Gastrocnemius medialis (tissue), 4 donors: ENCODE measurements around the gene URM1. TPM values are rescaled to one million over a fixed set of nuclear protein-coding genes. Genes with fewer than 3 reads are reported as not detected.

Experiments
- ATAC-seq, 2 donors: fragments of 150-250 bp; one replicate each; pipeline ENCODE4 v1.9.1; 2016
- DNase-seq, 2 donors: peaks; one replicate each; pipeline ENCODE4 v3.0.0-alpha.2; 2019
- H3K27ac ChIP-seq, 4 donors: fragments of 200-600 bp; sonication (generic); 1 replicate in 1 of 4; 2 replicates in 3 of 4; pipeline ENCODE4 v1.5.1; 2016 to 2018; ENCODE audit warnings: mild to moderate bottlenecking in 2 of 4, moderate library complexity in 1 of 4
- H3K27me3 ChIP-seq, 3 donors: fragments of 200-600 bp; sonication (generic) in 2 of 3; 1 replicate in 1 of 3; 2 replicates in 2 of 3; pipeline versions ENCODE4 v1.5.1 to v1.6.0; 2016 to 2019; ENCODE audit warnings: mild to moderate bottlenecking in 1 of 3, moderate library complexity in 1 of 3
- H3K36me3 ChIP-seq, 2 donors: fragments of 200-600 bp; sonication (generic) in 1 of 2; one replicate each; pipeline ENCODE4 v1.5.1; 2017 to 2018
- H3K4me1 ChIP-seq, 2 donors: fragments of 200-600 bp; sonication (generic) in 1 of 2; one replicate each; pipeline ENCODE4 v1.5.1; 2016 to 2017; ENCODE audit warnings: mild to moderate bottlenecking in 2 of 2
- H3K4me3 ChIP-seq, 4 donors: fragments of 200-600 bp; sonication (generic) in 3 of 4; 1 replicate in 1 of 4; 2 replicates in 3 of 4; pipeline ENCODE4 v1.5.1; 2016 to 2019; ENCODE audit warnings: mild to moderate bottlenecking in 2 of 4
- H3K9me3 ChIP-seq, 3 donors: fragments of 200-600 bp; sonication (generic) in 2 of 3; 1 replicate in 1 of 3; 2 replicates in 2 of 3; pipeline ENCODE4 v1.5.1; 2016 to 2019
- POLR2A ChIP-seq, 2 donors: fragments of 450-650 bp; IDR thresholded peaks; one replicate each; pipeline ENCODE4 v1.6.1; 2017; ENCODE audit warnings: antibody characterized with exemption in 2 of 2, mild to moderate bottlenecking in 2 of 2, moderate library complexity in 2 of 2
- in situ Hi-C, 4 donors: fragments of 200-750 bp; cut with MboI; loops; one replicate each; pipeline versions ENCODE4 v1.15.0 to v1.8.0; 2017; ENCODE audit warnings: low sequenced_read_pairs in 4 of 4
- intact Hi-C: fragments of 100-400 bp; cut with DNase I; formaldehyde crosslinking; loops from one replicate; pipeline ENCODE4 v1.15.1; 2023; ENCODE audit warnings: low total_unique reads
- microRNA counts, 2 donors: library from miRNA; unstranded; fragments of <30 nt; microRNA quantifications; one replicate each; lab custom pipeline; 2016
- microRNA-seq, 2 donors: library from miRNA; unstranded; fragments of <30 nt; microRNA quantifications; one replicate each; pipeline ENCODE4, GENCODE V29; 2016; ENCODE audit warnings: borderline replicate concordance in 2 of 2
- total RNA-seq, 4 donors: library from RNA; depleted of rRNA; stranded (reverse); fragments of >200 nt; gene quantifications; one replicate each; pipeline versions ENCODE4 v1.1.0 to v1.2.3, GENCODE V29; 2016
- TF ChIP-seq, protein P1 (sequence below), 5 experiments: fragments of 450-650 bp in 3 of 5; fragments of 200-600 bp in 2 of 5; sonication (generic) in 2 of 5; IDR thresholded peaks in 4 of 5; conservative IDR thresholded peaks in 1 of 5; 1 replicate in 4 of 5; 2 replicates in 1 of 5; pipeline ENCODE4 v1.5.1; 2016 to 2019; ENCODE audit warnings: antibody characterized with exemption in 5 of 5, mild to moderate bottlenecking in 3 of 5, moderate library complexity in 3 of 5

The URM1 gene
- total RNA-seq, 4 donors from 2014 or later: 24.1 to 34.1 (median 32.9) TPM

- DNase-seq: no peak
- Histone ChIP-seq H3K36me3 (no peaks in the 10 kb centered on the region), H3K27ac (no peak overlapping the region), H3K4me3 (no peak overlapping the region), H3K4me1 (no peaks in the 10 kb centered on the region), H3K9me3 (no peaks in the 10 kb centered on the region), H3K27me3 (no peaks in the 10 kb centered on the region)
- in situ Hi-C loops (no loop called here), intact Hi-C loops (no loop called here)
- no peak for ATAC-seq
- TF ChIP-seq POLR2A (IDR thresholded peaks at IDR 0.05): no peak
- TF ChIP-seq, protein P1, sequence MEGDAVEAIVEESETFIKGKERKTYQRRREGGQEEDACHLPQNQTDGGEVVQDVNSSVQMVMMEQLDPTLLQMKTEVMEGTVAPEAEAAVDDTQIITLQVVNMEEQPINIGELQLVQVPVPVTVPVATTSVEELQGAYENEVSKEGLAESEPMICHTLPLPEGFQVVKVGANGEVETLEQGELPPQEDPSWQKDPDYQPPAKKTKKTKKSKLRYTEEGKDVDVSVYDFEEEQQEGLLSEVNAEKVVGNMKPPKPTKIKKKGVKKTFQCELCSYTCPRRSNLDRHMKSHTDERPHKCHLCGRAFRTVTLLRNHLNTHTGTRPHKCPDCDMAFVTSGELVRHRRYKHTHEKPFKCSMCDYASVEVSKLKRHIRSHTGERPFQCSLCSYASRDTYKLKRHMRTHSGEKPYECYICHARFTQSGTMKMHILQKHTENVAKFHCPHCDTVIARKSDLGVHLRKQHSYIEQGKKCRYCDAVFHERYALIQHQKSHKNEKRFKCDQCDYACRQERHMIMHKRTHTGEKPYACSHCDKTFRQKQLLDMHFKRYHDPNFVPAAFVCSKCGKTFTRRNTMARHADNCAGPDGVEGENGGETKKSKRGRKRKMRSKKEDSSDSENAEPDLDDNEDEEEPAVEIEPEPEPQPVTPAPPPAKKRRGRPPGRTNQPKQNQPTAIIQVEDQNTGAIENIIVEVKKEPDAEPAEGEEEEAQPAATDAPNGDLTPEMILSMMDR (IDR thresholded peaks at IDR 0.05 in 4 of 5, conservative IDR thresholded peaks at IDR 0.05 in 1 of 5): no peak
These were observed 64.4 kb downstream of the URM1 start for GRCh38 chr9:128435611-128436010.

DNA sequence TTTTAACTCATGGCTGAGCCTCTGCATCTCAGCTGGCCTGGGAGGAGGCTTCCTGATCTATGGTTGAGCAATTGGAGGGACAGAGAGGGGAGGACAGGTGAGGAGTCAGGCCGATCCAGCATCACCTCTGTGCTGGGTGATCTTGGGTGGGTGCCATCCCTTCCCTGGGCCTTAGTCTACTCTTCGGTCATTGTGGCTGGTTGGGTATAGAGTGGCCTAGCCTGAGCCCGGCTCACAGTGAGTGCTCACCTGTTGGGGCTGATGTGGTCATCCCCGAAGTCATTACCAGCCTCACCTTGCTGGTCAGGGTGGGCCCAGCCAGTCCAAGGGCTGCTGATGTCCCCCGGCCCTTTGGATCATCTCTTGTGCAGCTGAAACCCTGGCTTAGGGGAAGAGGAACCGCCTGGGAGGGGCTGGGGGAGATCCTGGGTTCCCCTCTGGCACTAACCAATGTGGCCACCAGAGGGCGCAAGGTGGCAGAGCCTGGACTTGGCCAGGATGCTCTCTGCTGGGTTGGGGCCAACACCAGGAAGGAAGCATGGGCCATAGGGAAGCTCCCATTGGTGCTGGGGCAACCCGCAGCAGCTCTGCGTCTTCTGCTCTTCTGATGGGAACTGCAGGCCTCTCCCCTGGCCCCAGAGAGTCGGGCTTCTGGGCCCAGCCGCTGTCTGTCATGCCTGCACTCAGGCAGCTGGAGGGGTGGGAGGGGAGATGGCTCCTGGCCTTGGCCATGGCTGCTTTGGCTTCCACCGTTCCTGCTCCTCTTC lies 67.4 kb downstream of the URM1 start:
- intact Hi-C loops: loop anchor here (1.0 kb wide), 1 partner anchor 18 kb away; the partner anchor contains the start of gene ODF2
- no peaks in the 10 kb centered on the region for H3K4me1 ChIP-seq

DNA sequence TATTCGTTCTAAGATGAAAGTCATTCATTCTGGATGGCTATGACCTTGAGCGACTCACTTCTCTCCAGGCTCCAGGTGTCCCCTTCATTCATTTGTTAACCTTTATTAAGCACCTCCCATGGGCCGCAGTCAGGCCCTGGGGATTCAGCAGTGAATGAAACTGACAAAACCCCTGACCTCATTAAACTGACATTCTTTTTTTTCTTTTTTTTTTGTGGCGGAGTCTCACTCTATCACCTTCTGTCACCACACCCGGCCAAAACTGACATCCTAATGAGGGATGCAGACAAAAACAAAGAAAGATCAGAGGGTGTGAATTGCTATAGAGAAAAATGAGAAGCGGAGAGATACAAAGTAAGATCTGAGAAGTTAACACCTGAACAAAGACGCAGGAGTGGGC lies 68.1 kb downstream of the URM1 start:
- H3K27ac ChIP-seq: no peak overlapping the region
- no peak overlapping the region for H3K4me3 ChIP-seq
- no peak for ATAC-seq
- no peaks in the 10 kb centered on the region for H3K27me3 ChIP-seq
- no peaks in the 10 kb centered on the region for H3K4me1 ChIP-seq
- no peaks in the 10 kb centered on the region for H3K36me3 ChIP-seq
- intact Hi-C loops (no loop called here), in situ Hi-C loops (no loop called here)
- no peaks in the 10 kb centered on the region for H3K9me3 ChIP-seq
- TF ChIP-seq POLR2A (IDR thresholded peaks at IDR 0.05): no peak
- TF ChIP-seq, protein P1 (IDR thresholded peaks at IDR 0.05 in 4 of 5, conservative IDR thresholded peaks at IDR 0.05 in 1 of 5): no peak
- DNase-seq: no peak

More for the DNA sequence above, 67.4 kb downstream of the URM1 start:
- Histone ChIP-seq H3K9me3 (no peaks in the 10 kb centered on the region), H3K27ac (no peak overlapping the region), H3K27me3 (no peaks in the 10 kb centered on the region), H3K4me3 (no peak overlapping the region), H3K36me3 (no peaks in the 10 kb centered on the region)
- ATAC-seq: peak; percentile 87 to 95
- in situ Hi-C loops: no loop called here
- TF ChIP-seq, protein P1 (IDR thresholded peaks at IDR 0.05 in 4 of 5, conservative IDR thresholded peaks at IDR 0.05 in 1 of 5): peak; percentile 68 to 93 (median 89)
- TF ChIP-seq POLR2A (IDR thresholded peaks at IDR 0.05): no peak
- DNase-seq: peak; percentile 61 to 68

MicroRNAs encoded within 50 kb of the gene (microRNA counts, 767-probe panel; counts per million panel counts)
- 356 to 448 counts per million in 2 donors for microRNA hsa-miR-219-2-3p (lab: Ali Mortazavi, UCI)

Small RNA genes within 50 kb of the gene (microRNA-seq; reads per million reads assigned to microRNA genes)
- gene MIR219B: 0 reads per million in 2 donors

Other genes starting within 250 kb of the URM1 start
- 100 to 1,000 TPM in 3 of 4 donors, 10 to 100 TPM in 1; 95.2 to 266 (median 155) TPM for gene PTGES2, start 243.6 kb upstream of the URM1 start, total RNA-seq
- gene LCN2, start 221.9 kb upstream of the URM1 start, total RNA-seq: under 1 TPM in 1 of 4 donors, not detected in 3; 1.00 TPM
- gene BBLN, start 211.1 kb upstream of the URM1 start, total RNA-seq: 100 to 1,000 TPM in 3 of 4 donors, 10 to 100 TPM in 1; 73.5 to 145 (median 132) TPM
- gene CIZ1, start 179.8 kb upstream of the URM1 start, total RNA-seq: 10 to 100 TPM; 47.8 to 61.3 (median 53.0) TPM
- gene DNM1, start 168.0 kb upstream of the URM1 start, total RNA-seq: 1 to 10 TPM; 1.8 to 3.8 (median 2.0) TPM
- 10 to 100 TPM; 68.9 to 84.6 (median 78.5) TPM for gene GOLGA2, start 95.4 kb upstream of the URM1 start, total RNA-seq
- gene SWI5, start 95.1 kb upstream of the URM1 start, total RNA-seq: 10 to 100 TPM; 12.7 to 23.8 (median 13.5) TPM
- 10 to 100 TPM in 3 of 4 donors, 1 to 10 TPM in 1; 7.1 to 18.1 (median 14.3) TPM for gene TRUB2, start 48.9 kb upstream of the URM1 start, total RNA-seq
- gene COQ4, start 48.5 kb upstream of the URM1 start, total RNA-seq: 10 to 100 TPM; 25.1 to 42.4 (median 34.3) TPM
- gene SLC27A4, start 30.8 kb upstream of the URM1 start, total RNA-seq: 10 to 100 TPM; 10.9 to 30.4 (median 26.1) TPM
- 1 to 10 TPM; 1.1 to 6.1 (median 2.3) TPM for gene CERCAM, start 49.5 kb downstream of the URM1 start, total RNA-seq
- 10 to 100 TPM in 2 of 4 donors, 1 to 10 TPM in 2; 8.5 to 11.0 (median 9.9) TPM for gene ODF2, start 84.6 kb downstream of the URM1 start, total RNA-seq
- 10 to 100 TPM; 31.4 to 56.7 (median 32.7) TPM for gene GLE1, start 133.3 kb downstream of the URM1 start, total RNA-seq
- 10 to 100 TPM; 30.2 to 41.5 (median 33.0) TPM for gene SPTAN1, start 181.2 kb downstream of the URM1 start, total RNA-seq